ENCODE data around the gene CFAP97. TPM values are rescaled to one million over a fixed set of nuclear protein-coding genes. Genes with fewer than 3 reads are reported as not detected.

The CFAP97 gene
- total and polyA plus RNA-seq, 9 of the 15 experiments (the other 6 are each of a cell fraction or from before 2014, with no cell fraction given), result 17.3 to 57.8 (median 44.4) TPM

DNA sequence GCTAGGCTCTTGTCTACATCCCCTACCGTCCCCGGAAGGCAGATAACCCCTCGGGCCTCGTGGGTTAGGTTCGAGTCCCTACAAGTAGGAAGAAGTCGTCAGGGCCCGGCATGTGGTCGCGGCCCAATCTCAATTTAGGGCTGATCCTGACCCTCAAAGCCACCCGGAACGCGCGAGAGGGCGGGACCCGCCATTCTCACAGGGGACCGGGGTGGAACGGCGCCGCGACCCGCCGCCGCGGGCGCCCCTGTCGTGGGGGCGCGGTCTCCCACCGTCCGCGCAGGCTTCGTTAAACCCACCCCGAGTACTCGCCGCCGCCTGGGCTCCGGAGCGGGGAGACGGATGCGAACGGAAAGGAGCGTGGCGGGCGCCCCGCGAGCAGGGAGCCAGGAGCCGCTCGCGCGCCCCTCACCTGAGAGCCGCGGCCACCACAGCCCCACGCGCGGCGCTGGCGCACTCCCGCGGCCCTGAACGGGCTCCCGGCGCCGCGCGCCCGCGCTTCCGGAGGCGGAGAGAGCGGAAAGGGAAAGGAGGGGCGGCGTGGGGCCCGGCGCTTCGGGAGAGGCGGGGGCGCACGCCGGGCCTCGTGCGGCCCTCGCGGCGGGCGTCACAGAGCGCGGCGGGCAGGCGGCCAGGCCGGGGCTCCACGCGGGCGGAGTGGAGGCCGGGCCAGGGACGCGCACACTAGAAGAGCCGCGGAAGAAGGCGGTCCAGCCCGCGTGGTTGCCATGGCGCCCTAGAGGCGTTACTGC is at the start of gene CFAP97 (continued):
- TF ChIP-seq MEF2D (tag; conservative IDR thresholded peaks at IDR 0.05; ENCODE audit: low read depth) (no peak), ZSCAN32 (CRISPR knock-in tag; IDR thresholded peaks at IDR 0.05) (no peak), ZNF217 (CRISPR knock-in tag; IDR thresholded peaks at IDR 0.05) (no peak), HDAC2 (IDR thresholded peaks at IDR 0.05) (no peak), RBM22 (IDR thresholded peaks at IDR 0.05; ENCODE audit: low read depth, low read length, poor library complexity, severe bottlenecking) (no peak), ZNF780A (CRISPR knock-in tag; IDR thresholded peaks at IDR 0.05) (no peak), ZNF232 (CRISPR knock-in tag; IDR thresholded peaks at IDR 0.05) (0 out of 2 replicates have a peak, but pooled peaks have one; percentile 23), FOXA1 (IDR thresholded peaks at IDR 0.05; ENCODE audit: borderline replicate concordance) (no peak), TAF9B (IDR thresholded peaks at IDR 0.05; ENCODE audit: partially characterized antibody) (no peak), ZNF668 (CRISPR knock-in tag; IDR thresholded peaks at IDR 0.05) (no peak), ETS2 (tag; IDR thresholded peaks at IDR 0.05; ENCODE audit: borderline replicate concordance, poor library complexity, severe bottlenecking) (no peak), ZBTB33 (CRISPR knock-in tag; IDR thresholded peaks at IDR 0.05) (peak; percentile 9), HNRNPK (IDR thresholded peaks at IDR 0.05; ENCODE audit: low read depth, low read length, poor library complexity, severe bottlenecking) (no peak), RBM15 (IDR thresholded peaks at IDR 0.05; ENCODE audit: insufficient read depth, low read length) (no peak), ARID1B (IDR thresholded peaks at IDR 0.05) (no peak), SIX5 (IDR thresholded peaks at IDR 0.05; ENCODE audit: borderline replicate concordance in 1 of 2, insufficient read depth in 1 of 2, low read depth in 1 of 2, low read length in 2 of 2) (no peak), ESRRB (CRISPR knock-in tag; IDR thresholded peaks at IDR 0.05; ENCODE audit: borderline replicate concordance) (no peak)
- TF ChIP-seq, protein P1, sequence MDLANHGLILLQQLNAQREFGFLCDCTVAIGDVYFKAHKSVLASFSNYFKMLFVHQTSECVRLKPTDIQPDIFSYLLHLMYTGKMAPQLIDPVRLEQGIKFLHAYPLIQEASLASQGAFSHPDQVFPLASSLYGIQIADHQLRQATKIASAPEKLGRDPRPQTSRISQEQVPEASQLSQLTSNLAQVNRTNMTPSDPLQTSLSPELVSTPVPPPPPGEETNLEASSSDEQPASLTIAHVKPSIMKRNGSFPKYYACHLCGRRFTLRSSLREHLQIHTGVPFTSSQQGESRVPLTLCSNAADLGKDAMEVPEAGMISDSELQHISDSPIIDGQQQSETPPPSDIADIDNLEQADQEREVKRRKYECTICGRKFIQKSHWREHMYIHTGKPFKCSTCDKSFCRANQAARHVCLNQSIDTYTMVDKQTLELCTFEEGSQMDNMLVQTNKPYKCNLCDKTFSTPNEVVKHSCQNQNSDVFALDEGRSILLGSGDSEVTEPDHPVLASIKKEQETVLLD (IDR thresholded peaks at IDR 0.05), result no peak
- TF ChIP-seq, protein P2, sequence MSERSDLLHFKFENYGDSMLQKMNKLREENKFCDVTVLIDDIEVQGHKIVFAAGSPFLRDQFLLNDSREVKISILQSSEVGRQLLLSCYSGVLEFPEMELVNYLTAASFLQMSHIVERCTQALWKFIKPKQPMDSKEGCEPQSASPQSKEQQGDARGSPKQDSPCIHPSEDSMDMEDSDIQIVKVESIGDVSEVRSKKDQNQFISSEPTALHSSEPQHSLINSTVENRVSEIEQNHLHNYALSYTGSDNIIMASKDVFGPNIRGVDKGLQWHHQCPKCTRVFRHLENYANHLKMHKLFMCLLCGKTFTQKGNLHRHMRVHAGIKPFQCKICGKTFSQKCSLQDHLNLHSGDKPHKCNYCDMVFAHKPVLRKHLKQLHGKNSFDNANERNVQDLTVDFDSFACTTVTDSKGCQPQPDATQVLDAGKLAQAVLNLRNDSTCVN (CRISPR knock-in tag; IDR thresholded peaks at IDR 0.05), result no peak
- TF ChIP-seq, protein P3, sequence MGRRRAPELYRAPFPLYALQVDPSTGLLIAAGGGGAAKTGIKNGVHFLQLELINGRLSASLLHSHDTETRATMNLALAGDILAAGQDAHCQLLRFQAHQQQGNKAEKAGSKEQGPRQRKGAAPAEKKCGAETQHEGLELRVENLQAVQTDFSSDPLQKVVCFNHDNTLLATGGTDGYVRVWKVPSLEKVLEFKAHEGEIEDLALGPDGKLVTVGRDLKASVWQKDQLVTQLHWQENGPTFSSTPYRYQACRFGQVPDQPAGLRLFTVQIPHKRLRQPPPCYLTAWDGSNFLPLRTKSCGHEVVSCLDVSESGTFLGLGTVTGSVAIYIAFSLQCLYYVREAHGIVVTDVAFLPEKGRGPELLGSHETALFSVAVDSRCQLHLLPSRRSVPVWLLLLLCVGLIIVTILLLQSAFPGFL (CRISPR knock-in tag; IDR thresholded peaks at IDR 0.05), result no peak
- TF ChIP-seq, protein P4, sequence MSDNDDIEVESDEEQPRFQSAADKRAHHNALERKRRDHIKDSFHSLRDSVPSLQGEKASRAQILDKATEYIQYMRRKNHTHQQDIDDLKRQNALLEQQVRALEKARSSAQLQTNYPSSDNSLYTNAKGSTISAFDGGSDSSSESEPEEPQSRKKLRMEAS (CRISPR knock-in tag; IDR thresholded peaks at IDR 0.05), result peak; percentile 75
